Measurements from ENCODE around the gene TRIM33. TPM values are rescaled to one million over a fixed set of nuclear protein-coding genes. Genes with fewer than 3 reads are reported as not detected.
"Not testable (repeated sequence)": the region's sequence is repeated elsewhere in the genome, so short reads cannot be mapped to it uniquely, and the experiment has no call there.

Gene TRIM33
- total RNA-seq, 6 experiments from 2014 or later: 13.9 to 18.0 (median 15.0) TPM

DNA sequence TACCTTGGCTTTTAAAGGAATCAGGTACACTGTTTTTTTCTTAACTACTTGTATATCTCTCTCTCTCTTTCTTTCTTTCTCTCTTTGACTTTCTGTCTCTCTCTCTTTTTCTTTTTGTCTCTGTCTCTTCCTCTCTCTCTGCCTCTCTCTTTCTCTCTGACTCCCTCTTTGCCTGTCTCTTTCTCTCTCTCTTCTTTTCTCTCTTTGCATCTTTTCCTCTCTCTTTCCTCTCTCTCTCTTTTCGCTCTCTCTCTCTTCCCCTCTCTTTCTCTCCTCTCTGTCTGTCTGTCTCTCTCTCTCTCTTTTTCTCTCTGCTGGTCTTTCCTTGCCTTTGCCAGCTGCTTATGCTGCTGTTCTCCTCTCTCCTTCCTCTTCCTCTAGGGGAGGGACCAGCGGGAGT is 143.2 kb downstream of the TRIM33 start:
- H3K27me3 ChIP-seq: no peaks in the 10 kb centered on the region
- 70% methylated on average over 2 of the region's 2 CpGs for WGBS (ENCODE audit: insufficient coverage, low coverage, low lambda C conversion rate, missing lambda C conversion rate)
- no peak for ATAC-seq
- no peak overlapping the region for H3K27ac ChIP-seq
- H3K4me3 ChIP-seq: no peak overlapping the region
- intact Hi-C loops (cut with DNase I): no loop called here
- no peaks in the 10 kb centered on the region for H3K4me1 ChIP-seq
- no peaks in the 10 kb centered on the region for H3K9me3 ChIP-seq
- no peak for DNase-seq
- no peaks in the 10 kb centered on the region for H3K36me3 ChIP-seq
- TF ChIP-seq POLR2A (IDR thresholded peaks at IDR 0.05): no peak
- TF ChIP-seq, protein P1, sequence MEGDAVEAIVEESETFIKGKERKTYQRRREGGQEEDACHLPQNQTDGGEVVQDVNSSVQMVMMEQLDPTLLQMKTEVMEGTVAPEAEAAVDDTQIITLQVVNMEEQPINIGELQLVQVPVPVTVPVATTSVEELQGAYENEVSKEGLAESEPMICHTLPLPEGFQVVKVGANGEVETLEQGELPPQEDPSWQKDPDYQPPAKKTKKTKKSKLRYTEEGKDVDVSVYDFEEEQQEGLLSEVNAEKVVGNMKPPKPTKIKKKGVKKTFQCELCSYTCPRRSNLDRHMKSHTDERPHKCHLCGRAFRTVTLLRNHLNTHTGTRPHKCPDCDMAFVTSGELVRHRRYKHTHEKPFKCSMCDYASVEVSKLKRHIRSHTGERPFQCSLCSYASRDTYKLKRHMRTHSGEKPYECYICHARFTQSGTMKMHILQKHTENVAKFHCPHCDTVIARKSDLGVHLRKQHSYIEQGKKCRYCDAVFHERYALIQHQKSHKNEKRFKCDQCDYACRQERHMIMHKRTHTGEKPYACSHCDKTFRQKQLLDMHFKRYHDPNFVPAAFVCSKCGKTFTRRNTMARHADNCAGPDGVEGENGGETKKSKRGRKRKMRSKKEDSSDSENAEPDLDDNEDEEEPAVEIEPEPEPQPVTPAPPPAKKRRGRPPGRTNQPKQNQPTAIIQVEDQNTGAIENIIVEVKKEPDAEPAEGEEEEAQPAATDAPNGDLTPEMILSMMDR (IDR thresholded peaks at IDR 0.05): no peak

DNA sequence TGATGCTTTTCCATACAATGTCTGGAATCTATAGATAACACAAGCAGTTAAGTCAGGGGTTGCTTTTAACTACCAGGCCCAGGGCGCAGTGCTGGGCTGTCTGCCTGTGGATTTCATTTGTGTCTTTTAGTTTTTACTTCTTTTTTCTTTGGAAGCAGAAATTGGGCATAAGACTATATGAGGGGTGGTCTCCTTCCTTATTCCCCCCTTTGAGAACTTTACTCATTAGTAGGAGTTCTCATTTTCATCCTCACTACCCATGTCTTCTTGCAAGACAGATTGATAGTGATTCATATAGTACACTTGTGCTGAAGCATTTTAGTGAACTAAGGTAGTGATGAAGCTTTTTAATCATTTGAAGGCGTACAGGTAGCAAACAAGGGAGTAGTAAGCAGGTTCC is 147.8 kb downstream of the TRIM33 start:
- H3K4me1 ChIP-seq; H3K27me3 ChIP-seq; H3K27ac ChIP-seq; H3K4me3 ChIP-seq; DNase-seq; H3K36me3 ChIP-seq; intact Hi-C loops (cut with DNase I); H3K9me3 ChIP-seq; ATAC-seq: not testable (repeated sequence)
- WGBS (ENCODE audit: insufficient coverage, low coverage, low lambda C conversion rate, missing lambda C conversion rate): 67% methylated on average over 1 of the region's 2 CpGs

DNA sequence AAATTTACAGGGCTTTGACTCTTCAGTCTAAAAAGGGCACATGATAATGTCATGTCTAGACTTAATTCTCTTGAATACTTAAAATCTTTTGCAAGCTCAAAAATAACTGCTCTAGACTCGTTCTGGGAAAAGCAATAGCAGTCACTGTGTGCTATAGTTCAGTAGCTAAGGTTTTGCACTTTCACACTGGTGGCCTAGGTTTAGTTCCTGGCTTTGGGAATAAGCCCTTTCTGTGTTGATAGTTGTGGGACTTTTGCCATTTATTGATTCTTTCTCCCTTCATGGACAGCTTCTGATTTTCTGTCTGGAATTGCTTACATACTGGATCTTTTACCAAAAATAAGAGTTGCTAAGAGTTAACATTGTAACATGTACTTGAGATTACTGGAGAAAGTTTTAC is 151.2 kb downstream of the TRIM33 start:
- Histone ChIP-seq H3K27ac (no peak overlapping the region), H3K36me3 (no peaks in the 10 kb centered on the region), H3K4me3 (no peak overlapping the region), H3K4me1 (peaks cover 0 to 7% (median 0%) of the 10 kb centered on the region in 4 donors), H3K27me3 (no peaks in the 10 kb centered on the region), H3K9me3 (no peaks in the 10 kb centered on the region)
- ATAC-seq: peak; percentile 94 to 96 (median 95)
- no peak for DNase-seq
- WGBS (ENCODE audit: insufficient coverage, low coverage, low lambda C conversion rate, missing lambda C conversion rate): 9% methylated on average over 1 of the region's 1 CpG
- TF ChIP-seq, protein P1 (IDR thresholded peaks at IDR 0.05): no peak
- TF ChIP-seq POLR2A (IDR thresholded peaks at IDR 0.05): no peak
- intact Hi-C loops (cut with DNase I): no loop called here

DNA sequence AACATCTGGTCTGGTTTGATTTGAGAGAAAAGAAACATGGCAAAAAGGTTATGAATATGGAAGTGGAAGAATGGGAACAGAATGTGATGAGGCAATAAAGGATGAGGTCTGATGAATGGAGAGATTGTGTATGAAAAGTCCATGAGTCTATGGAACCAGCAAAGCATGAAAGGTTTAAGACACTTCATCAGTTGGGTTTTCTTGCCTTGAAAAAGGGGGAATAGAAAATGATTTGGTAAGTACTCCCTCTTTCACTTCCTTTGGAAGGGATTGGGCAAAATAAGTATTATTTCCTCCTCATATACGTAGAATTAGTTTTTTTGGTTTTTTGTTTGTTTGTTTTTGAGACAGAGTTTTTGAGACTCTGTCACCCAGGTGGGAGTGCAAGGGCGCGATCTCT is 155.8 kb downstream of the TRIM33 start:
- Histone ChIP-seq H3K4me1 (peaks cover 0 to 7% (median 0%) of the 10 kb centered on the region in 4 donors), H3K27me3 (no peaks in the 10 kb centered on the region), H3K9me3 (no peaks in the 10 kb centered on the region), H3K4me3 (no peak overlapping the region), H3K27ac (no peak overlapping the region), H3K36me3 (no peaks in the 10 kb centered on the region)
- TF ChIP-seq, protein P1 (IDR thresholded peaks at IDR 0.05): no peak
- no peak for TF ChIP-seq POLR2A (IDR thresholded peaks at IDR 0.05)
- ATAC-seq (no peak), DNase-seq (no peak)
- 78% methylated on average over 1 of the region's 3 CpGs for WGBS (ENCODE audit: insufficient coverage, low coverage, low lambda C conversion rate, missing lambda C conversion rate)
- intact Hi-C loops (cut with DNase I): no loop called here

DNA sequence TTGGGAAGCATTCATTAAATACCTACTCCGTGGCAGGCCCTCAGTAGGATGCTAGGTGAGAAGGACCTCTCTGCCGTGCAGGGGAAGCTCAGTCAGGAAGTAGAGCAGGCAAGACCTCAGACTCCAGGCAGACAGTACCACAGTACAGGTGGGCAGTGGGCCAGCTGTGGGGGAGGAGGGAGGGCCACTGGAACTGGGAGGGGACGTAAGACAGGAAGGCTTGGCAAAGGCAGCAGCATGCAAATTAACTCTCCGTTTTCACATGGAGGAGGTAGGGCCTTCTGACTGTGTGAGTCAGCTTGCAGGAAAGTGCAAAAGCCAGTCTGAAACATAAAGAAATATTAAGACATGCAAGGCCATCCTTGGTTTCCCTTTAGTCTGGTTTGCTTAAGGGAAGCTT is 157.7 kb downstream of the TRIM33 start:
- DNase-seq (peak in 1 of 3 donors; percentile 41), ATAC-seq (peak in 2 of 4 donors; percentile 31 to 69)
- intact Hi-C loops (cut with DNase I): no loop called here
- Histone ChIP-seq H3K27ac (no peak overlapping the region), H3K36me3 (no peaks in the 10 kb centered on the region), H3K4me1 (no peaks in the 10 kb centered on the region), H3K9me3 (no peaks in the 10 kb centered on the region), H3K27me3 (no peaks in the 10 kb centered on the region), H3K4me3 (no peak overlapping the region)
- WGBS (ENCODE audit: insufficient coverage, low coverage, low lambda C conversion rate, missing lambda C conversion rate): 41% methylated on average over 4 of the region's 4 CpGs
- TF ChIP-seq POLR2A (IDR thresholded peaks at IDR 0.05): no peak
- TF ChIP-seq, protein P1 (IDR thresholded peaks at IDR 0.05): no peak
